AG04450 (cell line): ENCODE results near the gene GLG1. TPM values are rescaled to one million over a fixed set of nuclear protein-coding genes. Genes with fewer than 3 reads are reported as not detected.
"Not testable (repeated sequence)": the region's sequence is repeated elsewhere in the genome, so short reads cannot be mapped to it uniquely, and the experiment has no call there.

ENCODE experiments used
- CTCF ChIA-PET: fragments of 300-600, 350-600 bp; formaldehyde crosslinking; extraction: SDS; loops from one replicate; lab custom pipeline; 2022; ENCODE audit warnings: antibody characterized with exemption, inconsistent platforms; lab: Charles Lee
- POLR2A ChIA-PET: fragments of 350-600 bp; formaldehyde crosslinking; extraction: SDS; loops from one replicate; lab custom pipeline; 2021; ENCODE audit warnings: antibody characterized with exemption, inconsistent platforms; lab: Yijun Ruan, JAX
- DNase-seq: peaks from one replicate; pipeline ENCODE4 v3.0.0-alpha.2; 2011; ENCODE audit warnings: low read depth, low spot score
- H3K27ac ChIP-seq: one replicate; pipeline ENCODE4 v1.5.1; 2012; ENCODE audit warnings: low read depth, low read length, control low read depth
- H3K27me3 ChIP-seq: one replicate; pipeline ENCODE4 v1.6.0; 2012; ENCODE audit warnings: low read length; ENCODE audit not compliant: control insufficient read depth, insufficient read depth
- H3K4me3 ChIP-seq: 2 replicates; pipeline ENCODE4 v1.5.1; 2011; ENCODE audit warnings: mild to moderate bottlenecking, low read depth, low read length, control low read depth
- H3K9me3 ChIP-seq: 2 replicates; pipeline ENCODE4 v1.5.1; 2012; ENCODE audit warnings: low read length; ENCODE audit not compliant: control insufficient read depth, insufficient read depth
- CTCF ChIP-seq: IDR thresholded peaks from 2 replicates; pipeline ENCODE4 v1.5.1; 2011; ENCODE audit warnings: low read depth, low read length, control low read depth, inconsistent platforms
- polyA plus RNA-seq: library from polyadenylated mRNA; depleted of rRNA; stranded (reverse); fragments of >200 nt; gene quantifications from 2 replicates; pipeline ENCODE4 v1.2.3, GENCODE V29; 2011

GLG1 gene
- polyA plus RNA-seq, 1 experiment: 188 TPM

- Histone ChIP-seq H3K27ac (no peak overlapping the region), H3K4me3 (no peak overlapping the region), H3K9me3 (no peaks in the 10 kb centered on the region; the same call in 1 of the 2 replicates), H3K27me3 (no peaks in the 10 kb centered on the region)
- no peak for DNase-seq
- POLR2A ChIA-PET: no interaction called here
- CTCF ChIA-PET: no interaction called here
- no peak for TF ChIP-seq CTCF
These were observed 46.0 kb downstream of the GLG1 start for GRCh38 chr16:74560912-74561311.

DNA sequence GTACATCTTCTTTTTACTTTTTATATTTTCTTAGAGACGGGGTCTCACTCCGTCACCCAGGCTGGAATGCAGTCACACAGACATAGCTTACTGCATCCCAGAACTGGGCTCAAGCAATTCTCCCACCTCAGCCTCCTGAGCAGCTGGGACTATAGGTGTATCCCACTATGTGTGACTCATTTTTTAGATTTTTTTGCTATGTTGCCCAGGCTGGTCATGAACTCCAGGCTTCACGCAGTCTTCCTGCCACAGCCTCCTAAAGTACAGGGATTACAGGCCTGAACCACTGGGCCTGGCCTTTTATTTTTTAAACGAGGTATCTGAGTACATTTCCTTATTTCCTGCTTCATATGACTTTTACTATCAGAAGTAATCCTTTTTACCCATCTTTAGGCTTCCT is 48.0 kb downstream of the GLG1 start:
- Histone ChIP-seq H3K9me3 (no peaks in the 10 kb centered on the region; the same call in 1 of the 2 replicates), H3K4me3 (no peak overlapping the region), H3K27ac (no peak overlapping the region), H3K27me3 (no peaks in the 10 kb centered on the region)
- POLR2A ChIA-PET: no interaction called here
- no peak for DNase-seq
- TF ChIP-seq CTCF: no peak
- CTCF ChIA-PET: interaction anchor here (0.6 to 1.5 kb wide), 2 partner anchors 64 to 372 kb away, joined by 3 to 8 read pairs; no protein-coding TSS in a partner anchor

- POLR2A ChIA-PET: no interaction called here
- no peak for DNase-seq
- CTCF ChIA-PET: interaction anchor here (0.8 kb wide), 1 partner anchor 94 kb away, joined by 3 read pairs; no protein-coding TSS in a partner anchor
- no peak overlapping the region for H3K27ac ChIP-seq
- H3K9me3 ChIP-seq: no peaks in the 10 kb centered on the region; the same call in 1 of the 2 replicates
- TF ChIP-seq CTCF: no peak
- H3K4me3 ChIP-seq: no peak overlapping the region
- no peaks in the 10 kb centered on the region for H3K27me3 ChIP-seq
These were observed 49.6 kb downstream of the GLG1 start for GRCh38 chr16:74557275-74557674.

GRCh38 chr16:74556375-74556922 is 50.5 kb downstream of the GLG1 start:
- ChIA-PET CTCF (interaction anchor here (0.8 kb wide), 1 partner anchor 95 kb away, joined by 3 read pairs; no protein-coding TSS in a partner anchor), POLR2A (no interaction called here)
- DNase-seq: no peak
- Histone ChIP-seq H3K27me3 (no peaks in the 10 kb centered on the region), H3K4me3 (no peak overlapping the region), H3K9me3 (no peaks in the 10 kb centered on the region; the same call in 1 of the 2 replicates), H3K27ac (no peak overlapping the region)
- TF ChIP-seq CTCF: no peak

GRCh38 chr16:74552357-74552756 is 54.6 kb downstream of the GLG1 start:
- DNase-seq, H3K27me3 ChIP-seq, H3K27ac ChIP-seq, H3K9me3 ChIP-seq, H3K4me3 ChIP-seq, CTCF ChIA-PET, POLR2A ChIA-PET: not testable (repeated sequence)

DNA sequence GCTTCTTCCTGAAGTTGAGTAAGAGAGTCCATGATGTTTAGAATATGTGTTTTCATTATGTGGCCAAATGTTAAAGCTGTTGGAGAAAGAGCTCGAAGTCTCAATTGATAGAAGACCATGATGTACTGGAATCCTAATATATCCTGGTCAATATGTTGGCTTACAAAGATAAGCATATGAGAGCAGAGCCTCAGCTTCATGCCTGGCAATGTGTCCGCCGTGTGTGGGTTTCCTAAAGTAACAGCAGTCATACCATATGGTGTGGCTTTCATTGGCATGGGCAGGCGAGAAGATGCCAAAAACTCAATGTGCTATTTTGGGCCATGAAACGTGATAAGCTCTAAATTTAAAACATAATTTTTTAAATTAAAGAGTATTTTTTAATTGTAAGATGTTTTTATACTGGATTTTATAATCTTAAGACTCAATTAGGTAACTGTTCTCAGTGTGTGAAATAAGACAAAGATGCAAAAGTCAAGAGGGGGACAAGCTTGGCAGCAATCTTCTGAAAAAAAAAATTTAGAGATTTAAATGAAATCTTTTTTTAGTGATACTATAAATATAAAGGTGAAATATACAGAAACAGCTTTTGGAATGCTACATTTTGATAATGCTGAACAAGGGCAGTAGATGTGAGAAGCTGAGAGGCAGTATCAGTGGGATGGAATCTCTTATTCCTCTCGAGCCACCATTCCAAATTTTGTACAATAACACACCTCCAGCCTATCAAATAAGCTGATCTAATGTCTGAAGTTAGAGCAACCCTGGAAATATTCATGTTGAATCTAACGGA is 56.5 kb downstream of the GLG1 start:
- DNase-seq, H3K4me3 ChIP-seq, H3K27me3 ChIP-seq, H3K27ac ChIP-seq, CTCF ChIA-PET, POLR2A ChIA-PET, H3K9me3 ChIP-seq: not testable (repeated sequence)

GRCh38 chr16:74546112-74546511 is 60.8 kb downstream of the GLG1 start:
- POLR2A ChIA-PET, DNase-seq, H3K4me3 ChIP-seq, CTCF ChIA-PET, H3K9me3 ChIP-seq, H3K27ac ChIP-seq, H3K27me3 ChIP-seq: not testable (repeated sequence)

- POLR2A ChIA-PET, H3K27ac ChIP-seq, DNase-seq, H3K27me3 ChIP-seq, H3K4me3 ChIP-seq, CTCF ChIA-PET, H3K9me3 ChIP-seq: not testable (repeated sequence)
These were observed 63.9 kb downstream of the GLG1 start for GRCh38 chr16:74542911-74543578.
